ENCODE measurements around the gene FCRLB. TPM values are rescaled to one million over a fixed set of nuclear protein-coding genes. Genes with fewer than 3 reads are reported as not detected.

Gene FCRLB

DNA sequence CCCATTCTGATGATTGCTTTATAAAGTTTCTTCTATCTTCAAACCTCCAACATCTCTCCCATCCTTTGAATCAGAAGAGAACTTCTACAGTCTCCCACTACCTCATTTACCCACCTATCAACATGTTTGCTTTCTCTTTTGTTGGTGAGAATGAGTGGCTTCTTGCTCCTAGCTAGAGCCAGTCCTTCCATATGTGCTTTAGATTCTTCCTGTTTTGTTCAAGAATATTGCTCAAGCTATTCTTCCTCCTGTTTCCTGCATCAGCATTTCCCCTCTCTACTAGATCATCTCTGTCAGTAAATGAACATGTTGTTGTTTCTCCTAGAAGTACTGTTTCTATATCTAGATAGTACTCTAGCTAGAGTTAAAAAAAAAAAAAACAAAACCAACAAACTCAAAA, 51.1 kb downstream of the FCRLB start:
- Histone ChIP-seq H3K56ac (ENCODE audit: low read length) (no peak overlapping the region), H3K23ac (ENCODE audit: low read length) (no peak overlapping the region), H2BK120ac (ENCODE audit: low read depth, low read length) (no peak overlapping the region), H3K4me1 (ENCODE audit: control insufficient read depth, low read depth, low read length) (no peaks in the 10 kb centered on the region), H3K79me1 (ENCODE audit: low read length) (peaks cover 2% of the 10 kb centered on the region), H2BK5ac (ENCODE audit: low read length) (no peak overlapping the region), H3K4ac (ENCODE audit: low read depth, low read length) (no peak overlapping the region), H3K36me3 (ENCODE audit: control insufficient read depth, insufficient read depth, low read length) (no peaks in the 10 kb centered on the region), H3K27me3 (ENCODE audit: insufficient read depth, low read length, poor library complexity) (no peaks in the 10 kb centered on the region), H2AK5ac (ENCODE audit: low read length) (no peak overlapping the region), H2BK15ac (replicated peaks; ENCODE audit: low read depth) (no peak overlapping the region), H3K79me2 (ENCODE audit: control insufficient read depth, insufficient read depth, low read length) (no peaks in the 10 kb centered on the region), H3K18ac (ENCODE audit: low read length) (no peak overlapping the region), H4K8ac (ENCODE audit: low read depth, low read length) (no peak overlapping the region), H3K4me2 (ENCODE audit: low read length) (no peak overlapping the region), H3K4me3 (ENCODE audit: low read length) (no peak overlapping the region), H4K5ac (ENCODE audit: low read length) (no peak overlapping the region), H3K27ac (ENCODE audit: low read depth, low read length) (no peak overlapping the region), H3K9ac (ENCODE audit: low read length) (no peak overlapping the region)
- no peak for DNase-seq

DNA sequence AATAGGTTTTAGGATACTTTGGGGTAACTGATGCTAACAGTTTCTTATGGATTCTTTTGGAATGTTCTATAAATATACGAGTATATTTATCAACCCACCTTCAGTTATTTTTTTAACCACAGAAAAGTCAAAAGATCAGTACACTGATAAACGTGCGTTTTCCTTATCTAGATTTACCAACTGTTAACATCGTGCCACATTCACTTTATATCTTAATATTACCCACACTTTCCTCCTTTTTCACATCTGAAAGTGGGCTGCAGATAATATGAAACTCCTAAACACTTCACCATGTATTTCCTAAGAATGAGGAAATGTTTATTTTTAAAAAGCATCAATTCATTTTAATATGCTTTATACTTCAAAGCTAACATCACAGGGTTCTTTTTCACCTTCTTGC, 52.4 kb downstream of the FCRLB start:
- Histone ChIP-seq H2AK5ac (ENCODE audit: low read length) (no peak overlapping the region), H3K36me3 (ENCODE audit: control insufficient read depth, insufficient read depth, low read length) (no peaks in the 10 kb centered on the region), H3K27me3 (ENCODE audit: insufficient read depth, low read length, poor library complexity) (no peaks in the 10 kb centered on the region), H3K4ac (ENCODE audit: low read depth, low read length) (no peak overlapping the region), H3K23ac (ENCODE audit: low read length) (no peak overlapping the region), H2BK15ac (replicated peaks; ENCODE audit: low read depth) (no peak overlapping the region), H3K9ac (ENCODE audit: low read length) (no peak overlapping the region), H3K79me2 (ENCODE audit: control insufficient read depth, insufficient read depth, low read length) (no peaks in the 10 kb centered on the region), H3K4me3 (ENCODE audit: low read length) (no peak overlapping the region), H3K79me1 (ENCODE audit: low read length) (peaks cover 2% of the 10 kb centered on the region), H3K27ac (ENCODE audit: low read depth, low read length) (no peak overlapping the region), H3K18ac (ENCODE audit: low read length) (no peak overlapping the region), H2BK120ac (ENCODE audit: low read depth, low read length) (no peak overlapping the region), H3K4me2 (ENCODE audit: low read length) (no peak overlapping the region), H4K8ac (ENCODE audit: low read depth, low read length) (no peak overlapping the region), H2BK5ac (ENCODE audit: low read length) (no peak overlapping the region), H3K56ac (ENCODE audit: low read length) (no peak overlapping the region), H4K5ac (ENCODE audit: low read length) (no peak overlapping the region), H3K4me1 (ENCODE audit: control insufficient read depth, low read depth, low read length) (no peaks in the 10 kb centered on the region)
- DNase-seq, result no peak
- 100% methylated on average over 3 of the region's 4 CpGs for WGBS (ENCODE audit: extremely low coverage, insufficient coverage, low lambda C conversion rate)

DNA sequence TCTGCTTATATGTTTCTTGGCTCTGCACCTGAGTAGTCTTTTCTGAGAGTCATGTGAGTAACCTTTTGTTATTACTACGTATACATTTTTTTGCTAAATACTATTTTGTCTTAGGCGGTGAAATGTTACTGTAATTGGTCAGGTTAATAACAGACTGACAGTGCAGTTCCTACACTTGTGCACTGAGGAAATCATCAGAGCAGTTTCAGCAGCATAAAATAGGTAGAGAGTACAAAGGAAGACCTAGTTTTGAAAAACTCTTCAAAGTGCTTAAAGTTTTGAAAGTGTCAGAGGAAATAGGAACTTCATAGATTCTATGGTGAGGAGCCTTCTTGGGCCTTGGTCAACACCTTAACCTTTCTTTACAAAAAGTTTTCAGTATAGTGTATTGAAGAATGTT, 55.9 kb downstream of the FCRLB start:
- no peak overlapping the region for H3K27ac ChIP-seq (ENCODE audit: low read depth, low read length)
- no peak overlapping the region for H2BK15ac ChIP-seq (replicated peaks; ENCODE audit: low read depth)
- H4K5ac ChIP-seq (ENCODE audit: low read length), result no peak overlapping the region
- no peaks in the 10 kb centered on the region for H3K79me2 ChIP-seq (ENCODE audit: control insufficient read depth, insufficient read depth, low read length)
- H3K4me3 ChIP-seq (ENCODE audit: low read length), result no peak overlapping the region
- no peak overlapping the region for H3K18ac ChIP-seq (ENCODE audit: low read length)
- no peaks in the 10 kb centered on the region for H3K4me1 ChIP-seq (ENCODE audit: control insufficient read depth, low read depth, low read length)
- H2BK5ac ChIP-seq (ENCODE audit: low read length), result no peak overlapping the region
- H3K4me2 ChIP-seq (ENCODE audit: low read length), result no peak overlapping the region
- no peak overlapping the region for H3K9ac ChIP-seq (ENCODE audit: low read length)
- no peak overlapping the region for H3K23ac ChIP-seq (ENCODE audit: low read length)
- H2AK5ac ChIP-seq (ENCODE audit: low read length), result no peak overlapping the region
- no peaks in the 10 kb centered on the region for H3K36me3 ChIP-seq (ENCODE audit: control insufficient read depth, insufficient read depth, low read length)
- peaks cover 2% of the 10 kb centered on the region for H3K79me1 ChIP-seq (ENCODE audit: low read length)
- no peaks in the 10 kb centered on the region for H3K27me3 ChIP-seq (ENCODE audit: insufficient read depth, low read length, poor library complexity)
- DNase-seq, result no peak
- WGBS (ENCODE audit: extremely low coverage, insufficient coverage, low lambda C conversion rate), result no CpG with 5 or more reads among the region's 2 CpGs
- H4K8ac ChIP-seq (ENCODE audit: low read depth, low read length), result no peak overlapping the region
- H3K4ac ChIP-seq (ENCODE audit: low read depth, low read length), result no peak overlapping the region
- no peak overlapping the region for H3K56ac ChIP-seq (ENCODE audit: low read length)
- H2BK120ac ChIP-seq (ENCODE audit: low read depth, low read length), result no peak overlapping the region

Small RNA genes within 50 kb of the gene (small RNA-seq; reads per million reads assigned to genes)
- gene RF00019 (ENCODE audit: insufficient read depth), result not detected
- gene RN7SL466P (ENCODE audit: insufficient read depth), result not detected

Measured in mesendoderm (in vitro differentiated cells).